ENCODE measurements around the gene DHX8.

The DHX8 gene

DNA sequence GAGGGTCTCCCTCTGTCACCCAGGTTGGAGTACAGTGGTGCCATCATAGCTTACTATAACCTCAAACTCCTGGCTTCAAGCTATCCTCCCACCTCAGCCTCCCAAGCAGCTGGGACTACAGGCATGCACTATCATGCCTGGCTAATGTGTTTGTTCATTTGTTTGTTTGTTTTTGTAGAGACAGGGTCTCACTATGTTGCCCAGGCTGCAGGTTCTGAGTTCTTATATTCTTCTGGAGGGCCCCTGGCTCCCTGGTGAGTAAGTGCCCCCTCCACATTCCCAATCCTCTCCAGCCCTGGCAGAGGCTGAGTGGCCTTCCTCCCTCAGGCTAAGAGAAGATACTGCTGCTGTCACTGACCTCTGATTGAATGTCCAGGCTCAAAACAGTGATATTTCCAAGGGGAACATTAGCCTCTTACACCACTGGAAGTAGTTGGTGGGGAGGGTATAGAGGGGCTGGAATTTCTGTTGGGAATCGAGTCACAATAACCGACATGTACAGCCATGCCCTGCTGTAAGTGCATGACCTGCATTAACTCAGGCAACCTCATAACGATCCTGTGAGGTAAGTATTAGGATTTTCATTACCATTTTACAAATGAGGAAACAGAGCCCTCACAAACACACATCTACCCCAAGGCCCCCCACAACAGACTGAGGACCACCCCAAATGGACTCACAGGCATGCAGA, 65.1 kb downstream of the DHX8 start:
- DNase-seq = no peak

- DNase-seq = no peak
Measured at GRCh38 chr17:43549496-43549895, 65.7 kb downstream of the DHX8 start.

GRCh38 chr17:43550754-43551153, 67.0 kb downstream of the DHX8 start:
- no peak for DNase-seq

DNA sequence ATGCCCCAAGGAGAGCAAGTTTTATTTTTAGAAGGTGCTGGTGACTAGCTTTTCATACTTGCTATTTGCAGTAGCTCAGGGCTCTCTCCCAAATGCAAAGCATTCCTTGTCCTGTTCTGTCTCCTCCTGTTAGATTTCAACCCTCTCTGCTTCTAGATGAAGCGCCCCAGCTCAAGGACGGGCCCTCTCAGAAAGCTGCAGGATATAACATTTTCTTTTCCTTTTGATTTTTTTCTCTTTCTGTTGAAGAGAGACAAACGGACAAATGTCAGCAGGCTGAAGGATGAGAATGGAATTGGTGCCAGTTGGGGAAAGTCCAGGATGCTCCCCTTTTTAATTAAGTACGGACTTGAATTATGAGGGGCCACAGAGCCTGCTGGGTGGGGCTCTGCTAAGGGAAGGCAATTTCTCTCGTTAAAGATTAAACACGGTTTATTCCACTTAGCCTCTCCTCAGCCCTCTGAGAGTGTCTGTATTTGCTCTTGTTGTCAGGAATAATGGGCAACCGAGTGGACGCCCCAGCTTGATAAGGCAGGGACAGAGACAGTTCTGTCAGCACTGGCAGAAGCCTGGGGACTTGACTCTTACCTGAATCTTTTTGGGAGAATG, 68.6 kb downstream of the DHX8 start:
- no peak for DNase-seq

DNA sequence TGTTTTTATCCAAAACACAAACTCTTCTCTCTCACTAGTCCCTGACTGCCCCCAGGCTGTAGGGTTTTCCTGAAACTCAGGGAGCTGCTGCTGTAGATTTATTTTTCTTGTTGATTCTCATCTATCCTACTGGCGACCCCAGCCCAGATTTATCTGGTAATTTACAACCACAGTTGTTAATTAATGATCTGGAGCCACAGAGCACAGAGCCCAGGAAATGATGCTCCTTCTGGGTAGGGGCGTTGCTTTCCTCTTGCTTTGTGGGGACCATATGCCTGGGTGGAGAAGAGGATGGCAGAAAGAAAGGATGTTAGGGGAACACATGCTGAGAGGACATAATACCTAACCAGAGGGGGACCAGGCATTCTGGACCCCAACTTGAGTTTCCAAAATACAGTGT, 69.8 kb downstream of the DHX8 start:
- no peak for DNase-seq

GRCh38 chr17:43554857-43555256, 71.1 kb downstream of the DHX8 start:
- DNase-seq = no peak

- DNase-seq = peak; percentile 22
Measured at GRCh38 chr17:43556292-43556691, 72.5 kb downstream of the DHX8 start.

DNA sequence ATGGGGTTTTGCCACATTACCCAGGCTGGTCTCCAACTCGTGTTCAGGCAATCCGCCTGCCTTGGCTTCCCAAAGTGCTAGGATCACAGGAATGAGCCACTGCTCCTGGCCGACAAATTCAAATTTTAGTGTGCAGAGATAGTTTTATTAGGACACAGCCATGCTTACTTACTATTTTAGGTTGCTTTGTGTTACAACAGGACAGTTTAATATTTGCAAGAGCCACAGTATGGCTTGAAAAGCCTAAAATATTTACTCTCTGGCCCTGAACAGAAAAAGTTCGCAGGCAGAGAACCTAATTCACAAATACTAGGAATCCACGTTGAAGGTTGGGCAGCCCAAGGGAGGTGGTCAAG, 75.0 kb downstream of the DHX8 start:
- no peak for DNase-seq

- DNase-seq = no peak
Measured at GRCh38 chr17:43559161-43559816, 75.5 kb downstream of the DHX8 start.

DNA sequence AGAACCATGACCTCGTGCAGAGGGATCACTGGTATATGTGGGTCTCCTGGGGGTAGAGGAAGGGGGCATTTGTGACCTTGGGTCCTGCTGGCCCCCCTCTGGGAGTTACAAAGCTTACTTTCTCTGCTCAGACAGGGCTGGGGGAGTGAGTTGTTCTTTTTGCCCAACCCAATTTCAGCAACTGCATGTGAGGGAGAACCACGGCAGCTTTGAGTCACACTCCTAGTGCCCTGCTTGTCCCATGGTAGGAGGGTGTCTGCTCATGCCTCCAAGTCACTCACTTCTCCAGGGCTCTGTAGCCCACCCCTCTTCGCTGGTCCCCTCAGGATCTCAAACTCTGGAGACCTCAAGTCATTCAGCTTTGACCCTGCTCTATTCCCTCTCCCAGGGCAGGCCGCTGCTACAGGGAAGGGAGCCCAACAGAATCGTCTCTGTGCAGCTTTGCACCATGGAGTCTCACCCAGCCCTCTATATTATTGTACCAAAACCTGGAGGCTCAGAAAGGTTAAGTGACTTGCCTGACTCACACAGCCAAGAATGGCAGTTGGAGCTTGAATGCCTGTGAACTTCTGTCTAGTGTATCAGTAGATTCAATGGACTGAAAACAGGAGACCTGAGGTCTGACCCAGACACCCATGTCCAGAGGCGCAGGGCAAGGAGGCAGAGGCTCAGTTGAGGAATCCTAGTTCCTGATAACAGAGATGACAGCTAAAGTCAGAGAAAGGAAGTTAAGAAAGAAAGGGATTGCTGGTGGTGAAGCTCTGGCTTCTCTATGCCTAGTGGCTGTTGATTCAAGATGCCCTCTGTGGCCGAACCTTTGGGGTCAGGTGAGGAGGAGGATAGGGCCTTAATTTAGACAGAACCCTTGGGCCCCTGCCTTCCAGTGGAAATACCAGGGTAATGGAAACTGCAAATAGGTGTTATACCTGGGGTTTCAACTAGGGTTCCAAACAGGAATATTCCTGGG, 77.0 kb downstream of the DHX8 start:
- DNase-seq = no peak

GRCh38 chr17:43562679-43563599, 79.2 kb downstream of the DHX8 start:
- DNase-seq = no peak

GRCh38 chr17:43563600-43564594, 80.1 kb downstream of the DHX8 start:
- DNase-seq = no peak

GRCh38 chr17:43568506-43569082, 84.8 kb downstream of the DHX8 start:
- DNase-seq = no peak

DNA sequence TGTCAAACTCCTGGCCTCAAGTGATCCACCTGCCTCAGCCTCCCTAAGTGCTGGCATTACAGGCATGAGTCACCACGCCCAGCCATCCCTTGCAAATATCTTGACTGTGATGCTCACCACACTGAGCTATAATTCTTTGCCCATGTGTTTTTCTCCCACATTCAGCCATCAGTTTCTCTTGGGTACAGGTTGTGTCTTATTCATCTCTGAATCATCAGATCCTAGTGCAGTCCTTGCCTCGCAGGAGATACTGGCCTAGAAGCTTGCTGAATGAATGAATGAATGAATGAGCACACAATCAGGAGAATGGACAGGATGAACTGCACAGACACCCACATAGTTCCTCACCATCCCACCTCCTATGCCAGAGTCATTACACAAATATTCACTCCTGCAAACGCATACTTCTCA, 86.7 kb downstream of the DHX8 start:
- DNase-seq = no peak

- no peak for DNase-seq
Measured at GRCh38 chr17:43572368-43572980, 88.7 kb downstream of the DHX8 start.

DNA sequence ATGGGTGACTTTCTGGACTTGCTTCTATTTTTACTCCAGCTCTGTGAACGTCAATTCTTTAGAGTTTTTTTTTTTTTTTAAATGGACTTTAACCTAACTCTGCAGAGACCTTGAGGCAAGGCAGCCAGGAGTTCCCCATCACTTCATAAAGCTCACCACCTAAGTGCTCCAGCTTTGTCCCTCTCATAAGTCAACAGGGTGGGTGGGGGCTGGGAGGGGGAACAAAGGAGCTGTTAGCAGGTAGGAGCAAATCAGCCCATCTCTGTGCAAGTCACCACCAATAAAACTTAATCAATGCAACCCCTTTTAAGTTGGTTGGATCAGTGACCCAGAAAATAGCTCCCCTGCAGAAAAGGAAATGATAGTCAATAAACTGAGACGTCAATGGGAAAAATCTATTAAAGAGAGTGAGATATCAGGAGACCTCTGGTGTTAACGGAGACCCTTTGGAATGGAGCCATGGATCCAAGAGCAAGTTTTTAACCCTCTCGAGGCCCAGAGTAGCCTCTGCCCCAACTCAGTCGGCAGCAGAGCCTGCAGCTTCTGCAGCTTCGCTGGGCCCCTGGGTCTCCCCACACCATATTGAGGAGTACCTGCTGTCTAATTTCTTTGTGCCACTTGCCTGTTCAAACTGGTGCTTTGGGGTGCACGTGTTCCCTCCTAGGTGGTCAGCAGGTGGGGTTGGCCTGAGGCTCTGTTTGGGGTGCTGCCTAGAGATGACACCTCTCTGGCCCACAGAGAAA, 90.0 kb downstream of the DHX8 start:
- no peak for DNase-seq

DNA sequence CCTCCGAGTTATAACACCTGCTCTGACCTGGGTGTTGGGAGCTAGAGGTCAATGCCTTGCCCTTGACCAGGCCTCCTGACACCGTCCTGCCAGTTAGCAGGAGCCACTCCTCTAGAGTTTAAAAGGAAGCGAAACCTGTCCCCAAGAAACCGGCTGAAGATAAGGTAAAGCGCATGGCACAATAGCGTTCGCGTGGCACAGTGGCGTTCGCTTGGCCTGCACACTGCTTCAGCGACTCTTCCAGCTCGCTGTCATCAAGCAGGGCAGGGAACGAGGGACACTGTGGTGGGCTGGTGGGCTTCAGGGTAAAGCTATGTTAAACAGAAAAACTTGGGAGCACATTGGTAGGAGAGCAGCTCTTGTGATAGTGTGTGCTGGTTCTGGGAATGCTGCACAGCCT, 90.6 kb downstream of the DHX8 start:
- DNase-seq = no peak

GRCh38 chr17:43574896-43575525, 91.2 kb downstream of the DHX8 start:
- DNase-seq = no peak

All from CD4-positive, alpha-beta T cell treated with Interleukin-21 for 1 hour (primary cell).